ENCODE measurements around the gene SLC35B4.

GRCh38 chr7:134320201-134320600 is 3.5 kb upstream of the SLC35B4 start:
- TF ChIP-seq CTCF (IDR thresholded peaks at IDR 0.05) (no peak), POLR2A (IDR thresholded peaks at IDR 0.05) (no peak)
